Left renal cortex interstitium (tissue), 4 donors: ENCODE results near the gene ABCA3. TPM values are rescaled to one million over a fixed set of nuclear protein-coding genes. Genes with fewer than 3 reads are reported as not detected.
A peak's percentile ranks its signal among the peaks of the same experiment; 100 is the strongest.
"Not testable (repeated sequence)": the region's sequence is repeated elsewhere in the genome, so short reads cannot be mapped to it uniquely, and the experiment has no call there.

Experiments
- DNase-seq, 4 donors: peaks; one replicate each; pipeline ENCODE4 v3.0.0-alpha.2; 2013; ENCODE audit warnings: low read depth in 4 of 4, low spot score in 2 of 4, missing footprints in 1 of 4
- polyA plus RNA-seq, 4 donors: library from polyadenylated mRNA; unstranded; fragments of 120-200 nt; gene quantifications; one replicate each; pipeline ENCODE4 v1.2.1, GENCODE V29; 2013; ENCODE audit not compliant: insufficient read length in 4 of 4

The ABCA3 gene
- 1 to 10 TPM; 5.1 to 6.9 (median 6.1) TPM for polyA plus RNA-seq

DNA sequence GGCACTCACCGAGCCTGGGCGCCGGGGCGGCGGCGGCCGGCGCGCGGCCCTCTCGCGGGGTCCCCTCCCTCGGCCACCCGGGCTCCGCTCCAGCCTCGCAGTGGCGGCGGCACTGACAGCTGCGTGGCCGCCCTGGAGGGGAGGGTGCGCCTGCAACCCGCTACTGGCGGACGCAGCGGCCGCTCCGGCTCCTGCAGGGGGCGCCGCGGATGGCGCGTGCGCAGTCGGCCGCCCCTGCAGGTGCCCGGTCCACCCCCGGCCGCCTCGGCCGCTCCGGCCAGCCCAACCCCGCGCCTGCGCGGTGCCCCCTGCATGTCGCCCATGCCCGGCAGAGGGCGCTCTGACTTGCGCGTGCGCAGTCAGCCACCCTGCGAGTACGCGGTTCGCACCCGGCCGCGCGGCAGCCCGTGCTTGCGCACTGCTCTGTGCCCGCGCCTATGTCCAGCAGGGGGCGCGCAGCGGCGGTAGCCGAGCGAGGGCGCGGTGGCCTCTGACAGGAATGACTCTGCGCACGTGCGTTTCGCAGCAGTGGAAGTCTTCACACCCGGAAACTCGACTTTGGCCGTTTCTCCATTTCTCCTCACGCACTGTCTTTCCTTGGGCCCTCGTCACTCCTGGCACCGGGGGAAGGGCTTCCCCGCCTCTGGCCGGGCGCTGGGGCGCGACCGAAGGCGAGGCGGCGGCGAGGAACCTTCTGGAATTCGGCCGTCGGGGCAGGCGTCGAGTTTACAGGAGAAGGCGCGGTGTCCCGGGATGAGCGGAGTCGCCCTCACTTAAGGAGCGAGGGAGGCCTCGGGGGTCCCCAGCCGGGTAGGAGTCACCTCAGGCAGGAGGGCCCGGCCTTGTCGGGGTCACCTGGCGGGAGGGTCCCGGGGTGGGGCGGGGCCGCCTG lies at the start of gene ABCA3:
Gene ABCA3, minus strand, starts transcription at position 165 of the 892 bp plus-strand sequence. CDS start 14,262 bp downstream, outside the sequence.
- peak; percentile 84 to 92 (median 88) for DNase-seq

DNA sequence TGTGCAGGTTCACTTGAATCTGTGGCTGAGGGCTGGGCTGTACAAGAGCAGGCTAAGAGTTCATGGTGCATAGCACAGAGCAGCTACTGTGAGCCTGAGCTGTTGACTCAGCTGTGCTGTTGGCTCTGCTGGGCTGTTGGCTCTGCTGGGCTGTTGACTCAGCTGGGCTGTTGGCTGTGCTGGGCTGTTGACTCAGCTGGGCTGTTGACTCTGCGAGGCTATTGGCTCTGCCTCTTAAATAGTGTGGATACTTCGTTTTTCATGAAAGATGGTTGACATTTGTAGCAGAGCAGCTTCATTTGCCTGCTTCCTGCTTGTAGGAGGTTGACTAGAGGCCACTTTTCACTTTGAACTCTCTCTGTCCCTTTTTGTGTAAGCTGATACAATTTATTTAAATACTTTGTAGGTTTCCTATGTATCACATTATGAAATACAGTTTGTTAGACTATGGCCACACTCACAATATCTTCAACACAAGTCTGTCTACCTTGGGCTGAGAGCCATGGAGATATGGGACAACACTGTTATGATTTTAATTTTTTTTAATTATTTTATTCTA lies 48.4 kb upstream of the ABCA3 start:
- no peak for DNase-seq

DNA sequence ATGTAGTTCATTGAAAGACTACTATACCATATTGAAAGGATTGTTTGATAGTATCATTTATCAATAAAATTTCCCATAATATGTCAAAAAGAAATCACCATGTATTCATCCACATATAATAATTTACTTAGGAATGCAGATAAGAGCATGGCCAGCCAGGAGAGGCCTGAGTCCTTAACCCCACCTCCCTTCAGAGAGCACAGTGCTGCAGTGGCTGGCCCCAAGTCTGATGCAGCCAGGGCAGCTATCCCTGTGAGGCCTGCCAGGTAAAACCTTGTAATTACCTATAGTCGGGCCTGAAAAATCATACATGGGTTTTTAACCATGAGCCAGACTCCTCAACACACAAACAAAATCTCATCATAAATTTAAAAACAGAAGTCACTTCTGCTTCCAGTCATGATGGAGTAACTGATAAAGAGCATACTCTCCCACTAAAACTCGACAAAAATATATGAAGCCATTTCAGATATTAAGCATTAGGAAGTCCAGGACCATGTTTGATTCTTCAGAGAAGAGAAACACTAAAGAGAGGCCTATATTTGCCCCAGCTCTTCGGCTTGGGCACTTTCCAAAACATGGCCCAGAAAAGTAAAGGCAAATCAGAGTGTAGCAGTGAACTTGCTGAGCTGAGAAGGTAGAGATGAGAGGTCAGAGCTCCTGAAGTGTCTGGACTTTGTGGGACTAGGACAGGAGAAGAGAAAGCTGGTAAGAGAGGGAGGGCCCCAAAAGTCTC lies 47.8 kb upstream of the ABCA3 start:
- DNase-seq: no peak

DNA sequence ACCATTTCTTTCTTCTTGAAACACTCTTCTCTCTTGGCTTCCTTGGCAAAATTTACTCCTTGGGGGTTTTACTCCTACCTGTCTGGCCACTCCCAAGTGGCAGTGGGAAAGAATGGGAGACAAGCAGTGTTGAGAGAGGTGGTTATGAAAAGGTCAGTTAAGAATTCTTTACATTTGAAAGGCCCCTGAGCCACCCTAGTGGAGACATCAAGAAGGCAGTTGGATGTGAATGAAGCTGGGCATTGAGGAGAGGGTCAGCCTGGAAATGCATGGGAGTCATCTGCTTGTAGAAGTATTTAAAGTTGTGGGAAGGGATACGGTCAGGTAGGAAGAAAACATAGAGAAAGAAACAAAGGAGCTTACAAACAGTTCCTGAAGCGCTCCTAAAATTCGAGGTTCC lies 46.5 kb upstream of the ABCA3 start:
- DNase-seq: no peak

DNA sequence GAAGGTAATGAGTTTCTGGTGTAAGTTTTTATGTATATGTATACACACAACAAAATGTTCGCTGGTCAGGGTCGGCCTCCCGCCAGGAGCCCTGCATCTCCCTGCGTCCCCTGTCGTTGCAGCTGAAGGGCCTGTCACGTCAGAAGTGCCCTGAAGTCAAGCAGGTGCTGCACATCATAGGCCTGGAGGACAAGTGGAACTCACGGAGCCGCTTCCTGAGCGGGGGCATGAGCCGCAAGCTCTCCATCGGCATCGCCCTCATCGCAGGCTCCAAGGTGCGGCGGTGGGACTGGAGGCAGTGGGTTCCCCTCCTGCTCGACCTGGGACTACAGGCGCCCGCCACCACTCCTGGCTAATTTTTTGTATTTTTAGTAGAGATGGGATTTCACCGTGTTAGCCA lies 45.5 kb upstream of the ABCA3 start:
- DNase-seq: not testable (repeated sequence)

DNA sequence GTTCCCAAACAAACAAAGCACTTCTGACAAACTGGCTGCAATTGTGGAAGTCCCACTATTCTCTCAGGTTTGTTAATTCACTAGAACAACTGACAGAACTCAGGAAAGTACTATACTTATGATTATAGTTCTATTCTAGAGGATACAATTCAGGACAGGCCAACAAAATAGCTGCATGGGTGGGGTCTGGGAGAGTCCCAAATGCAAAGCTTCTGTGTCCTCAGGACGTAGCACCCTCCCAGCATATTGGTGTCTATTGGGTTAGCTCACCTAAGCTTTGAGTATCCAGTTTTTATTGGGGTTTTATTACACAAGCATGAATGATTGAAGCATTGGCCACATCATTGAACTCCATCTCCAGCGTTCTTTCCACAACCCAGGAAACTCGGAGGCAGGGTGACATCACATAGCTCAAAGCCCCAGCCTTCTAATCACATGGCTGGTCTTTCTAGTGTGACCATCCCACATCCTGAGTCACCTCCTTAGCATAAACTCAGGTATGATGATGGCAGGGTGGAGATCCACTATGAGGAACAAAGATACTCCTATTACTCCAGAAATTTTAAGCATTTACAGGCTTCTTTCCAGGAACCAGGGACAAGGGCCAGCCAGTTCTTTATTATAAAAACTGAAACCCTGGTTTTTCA lies 44.8 kb upstream of the ABCA3 start:
- DNase-seq: no peak

DNA sequence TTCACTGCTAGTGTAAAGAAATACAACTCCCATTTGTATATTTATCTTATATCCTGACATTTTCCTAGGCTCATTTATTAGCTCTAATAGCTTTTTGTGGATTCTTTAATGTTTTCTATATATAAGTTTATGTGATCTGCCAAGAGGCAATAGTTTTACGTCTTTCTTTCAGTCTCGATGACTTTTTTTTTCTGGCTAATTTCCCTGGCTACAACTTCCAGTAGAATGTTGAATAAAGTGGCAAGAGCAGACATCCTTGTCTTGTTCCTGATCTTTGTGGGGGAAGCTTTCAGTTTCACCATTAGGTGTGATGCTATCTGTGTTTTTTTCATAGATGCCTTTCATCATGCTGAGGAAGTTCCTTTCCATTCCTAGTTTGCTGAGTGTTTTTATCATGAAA lies 43.9 kb upstream of the ABCA3 start:
- DNase-seq: no peak

DNA sequence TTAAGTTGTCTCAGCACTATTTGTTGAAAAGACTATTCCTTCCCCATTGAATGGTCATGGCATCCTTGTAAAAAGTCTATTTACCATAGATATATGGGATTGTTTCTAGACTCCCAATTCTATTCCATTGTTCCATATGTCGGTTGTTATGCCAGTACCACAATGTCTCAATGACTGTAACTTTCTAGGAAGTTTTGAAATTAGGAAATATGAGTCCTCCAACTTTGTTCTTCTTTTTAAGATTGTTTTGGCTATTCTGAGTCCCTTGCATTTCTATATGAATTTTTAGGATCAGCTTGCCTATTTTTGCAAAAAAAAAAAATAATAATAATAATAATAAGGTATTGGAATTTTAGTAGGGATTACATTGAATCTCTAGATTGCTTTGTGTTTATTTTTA lies 43.0 kb upstream of the ABCA3 start:
- DNase-seq: no peak

DNA sequence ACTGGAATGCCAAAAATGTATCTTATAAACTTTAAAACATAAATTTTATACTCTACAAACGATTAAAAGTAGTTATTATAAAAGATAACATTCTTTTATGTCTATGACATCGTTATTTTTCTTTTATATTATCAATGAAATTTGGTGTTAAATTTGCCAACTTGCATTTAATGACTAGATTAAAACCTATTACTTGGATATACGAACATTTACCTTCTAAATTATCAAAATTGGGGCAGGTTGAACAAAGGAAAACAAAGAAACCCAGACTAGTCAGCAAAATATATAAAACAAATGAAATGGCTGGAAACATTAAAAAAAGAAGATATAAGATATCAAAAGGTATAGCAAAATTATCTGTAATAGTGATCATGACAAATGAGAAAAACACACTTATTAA lies 34.1 kb upstream of the ABCA3 start:
- DNase-seq: no peak

DNA sequence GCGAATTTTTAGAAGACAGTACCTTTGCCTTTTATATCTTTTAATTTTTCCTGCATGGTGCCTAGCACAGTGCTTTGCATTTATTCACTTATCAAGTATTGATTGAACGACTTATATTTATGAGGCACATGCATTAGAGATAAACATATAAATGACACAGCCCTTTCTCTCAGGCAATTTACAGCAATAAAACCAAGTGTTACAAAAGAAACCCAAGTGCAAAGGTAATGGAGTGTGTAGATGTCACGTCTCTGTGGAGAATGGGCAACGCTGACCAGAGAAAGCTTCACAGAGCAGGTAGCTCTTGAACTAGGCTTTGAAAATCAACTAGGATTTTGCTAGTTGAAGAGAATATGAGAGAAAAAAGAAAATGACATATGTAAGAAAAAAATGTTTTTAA lies 32.6 kb upstream of the ABCA3 start:
- DNase-seq: no peak

DNA sequence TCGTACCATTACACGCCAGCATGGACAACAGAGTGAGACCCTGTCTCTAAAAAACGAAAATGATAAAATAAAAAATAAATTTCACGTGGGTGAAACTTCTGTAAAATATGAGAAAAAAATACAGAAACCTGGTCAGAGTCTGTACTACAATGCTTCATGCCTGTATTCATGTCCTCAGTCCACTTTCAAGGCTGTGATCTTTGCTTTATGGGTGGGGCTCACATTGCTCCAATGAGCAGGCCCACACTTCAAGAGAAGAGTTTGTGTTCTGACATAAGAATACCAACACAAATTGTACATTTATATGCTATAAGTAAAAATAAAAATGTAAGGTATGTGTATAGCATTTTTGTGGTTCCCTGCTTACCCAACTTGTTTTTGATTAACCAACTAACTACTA lies 32.2 kb upstream of the ABCA3 start:
- DNase-seq: no peak

DNA sequence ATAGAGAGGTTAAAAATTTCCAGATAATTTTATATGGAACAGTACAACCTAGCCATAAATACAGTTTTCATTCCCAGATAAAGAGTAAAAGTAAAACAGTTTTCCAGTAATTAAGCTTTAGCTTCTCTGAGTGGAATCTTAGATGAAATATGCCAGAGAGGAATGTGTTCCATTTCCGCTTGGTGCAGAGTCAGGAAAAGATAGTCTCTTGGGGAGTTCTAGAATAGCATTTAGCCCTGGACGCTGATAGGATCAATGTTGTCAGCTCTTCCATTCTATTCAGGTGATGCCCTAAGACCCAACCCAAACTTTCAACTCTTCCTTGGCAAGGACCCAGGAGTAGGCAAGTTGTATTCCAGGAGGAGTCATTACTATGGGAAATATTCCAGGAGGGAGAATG lies 30.9 kb upstream of the ABCA3 start:
- no peak for DNase-seq

DNA sequence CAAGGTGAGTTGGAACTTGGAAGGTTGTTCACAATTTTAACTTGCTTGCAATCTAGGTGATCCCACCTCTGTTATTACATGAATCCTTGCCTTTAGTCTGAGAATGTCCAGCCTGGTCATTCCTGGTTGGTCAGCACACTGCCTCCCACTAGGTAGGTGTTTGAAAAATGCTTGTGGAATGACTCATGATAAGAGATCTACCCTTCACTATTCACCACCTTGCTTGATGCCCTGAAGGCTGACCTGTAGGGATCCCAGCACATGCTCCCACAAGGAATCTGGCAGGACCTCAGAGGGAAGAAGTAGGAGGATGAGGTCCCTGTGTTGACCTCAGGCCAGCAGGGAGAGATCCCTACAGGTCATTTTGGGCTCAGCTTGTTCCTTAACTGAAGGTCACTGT lies 30.2 kb upstream of the ABCA3 start:
- DNase-seq: no peak

DNA sequence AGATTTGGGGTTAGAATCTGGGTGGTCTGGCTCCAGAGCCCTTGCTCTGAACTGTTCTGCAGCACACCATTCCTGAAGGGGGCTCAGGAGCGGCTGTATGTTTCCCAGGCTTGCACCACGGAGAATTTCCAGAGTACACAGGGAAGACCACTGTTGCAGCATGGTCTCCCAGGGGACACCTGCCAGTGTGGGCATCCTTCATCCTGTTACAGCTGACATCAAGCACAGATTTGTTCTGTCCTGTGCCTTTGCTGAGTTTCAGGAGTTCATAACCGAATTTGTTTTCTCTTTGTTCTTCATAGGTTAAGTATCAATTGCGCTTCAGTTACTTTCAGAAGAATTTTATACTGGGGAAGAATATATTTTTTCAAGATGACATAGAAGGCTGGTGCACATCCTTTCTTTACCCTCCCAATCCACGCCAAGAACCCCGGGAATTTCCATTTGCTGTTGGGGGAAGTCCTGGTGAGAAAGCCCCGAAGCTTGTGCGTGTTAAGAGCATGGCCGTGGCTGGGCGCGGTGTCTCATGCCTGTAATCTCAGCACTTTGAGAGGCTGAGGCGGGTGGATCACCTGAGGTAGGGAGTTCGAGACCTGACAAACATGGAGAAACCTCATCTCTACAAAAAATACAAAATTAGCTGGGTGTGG lies 26.3 kb upstream of the ABCA3 start:
- no peak for DNase-seq

DNA sequence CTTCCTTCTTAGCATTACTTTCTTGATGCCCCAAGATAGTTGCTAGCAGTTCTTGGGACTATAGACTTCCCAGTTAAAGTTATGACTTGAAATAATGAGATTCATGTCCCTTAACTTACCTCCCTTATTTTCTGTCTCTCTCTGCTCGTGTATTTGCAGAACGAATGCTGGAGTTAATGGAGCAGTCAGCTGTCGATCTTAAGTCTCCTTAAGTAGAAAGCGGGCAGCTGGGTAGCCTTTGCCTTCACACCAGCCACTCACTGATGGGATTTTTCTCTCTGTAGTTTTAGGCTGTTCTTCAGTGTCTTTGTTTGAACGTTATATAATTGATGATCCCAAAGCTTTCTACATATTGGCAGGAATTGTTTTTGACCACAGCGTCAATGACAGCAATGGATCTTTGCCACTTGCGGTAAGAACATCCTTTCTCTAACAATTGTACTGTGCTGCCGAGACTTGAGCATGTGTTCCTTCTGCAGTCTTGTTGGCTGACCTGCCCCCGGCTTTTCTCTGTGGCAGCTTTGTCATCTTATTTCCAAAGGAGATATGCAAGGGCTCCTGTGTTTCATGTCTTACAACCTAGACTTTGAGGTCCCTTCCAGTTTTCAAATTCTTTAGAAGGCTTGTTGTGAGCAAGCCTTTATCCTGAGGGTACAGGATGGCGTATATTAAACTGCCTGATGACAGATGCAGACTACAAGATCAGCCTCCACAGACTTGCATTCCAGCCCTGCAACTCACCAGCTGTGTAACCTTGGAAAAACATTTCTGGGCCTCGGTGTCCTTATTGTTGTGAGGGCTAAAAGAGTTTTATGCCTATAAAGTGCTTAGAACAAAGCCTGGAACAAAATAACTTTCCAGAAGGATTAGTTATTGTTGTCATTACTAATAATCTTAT lies 25.1 kb upstream of the ABCA3 start:
- DNase-seq: no peak

DNA sequence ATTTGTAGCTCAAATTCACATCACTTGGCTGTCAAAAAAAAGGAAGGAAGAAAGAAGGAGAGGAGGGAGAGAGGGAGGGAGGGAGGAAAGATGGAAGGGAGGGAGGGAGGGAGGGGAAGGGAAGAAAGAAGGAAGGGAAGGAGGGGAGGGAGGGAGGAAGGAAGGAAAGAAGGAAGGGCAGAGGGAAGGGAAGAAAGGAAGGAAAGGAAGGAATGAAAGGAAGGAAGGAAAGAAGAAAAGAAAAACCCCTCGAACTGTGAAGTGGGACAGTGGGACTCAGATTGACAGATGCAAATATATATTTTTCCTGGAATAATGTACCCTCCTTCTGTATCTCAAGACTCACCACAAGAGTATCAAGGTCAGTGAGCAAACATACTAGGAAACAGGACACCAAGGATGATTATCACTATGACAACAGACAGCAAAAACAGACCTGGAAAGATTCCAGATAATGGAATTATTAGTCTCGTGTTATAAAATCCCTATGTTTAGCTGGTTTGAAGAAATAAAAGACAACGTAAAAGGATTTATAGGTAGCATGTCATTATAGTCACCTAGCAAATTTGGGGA lies 24.2 kb upstream of the ABCA3 start:
- DNase-seq: no peak

DNA sequence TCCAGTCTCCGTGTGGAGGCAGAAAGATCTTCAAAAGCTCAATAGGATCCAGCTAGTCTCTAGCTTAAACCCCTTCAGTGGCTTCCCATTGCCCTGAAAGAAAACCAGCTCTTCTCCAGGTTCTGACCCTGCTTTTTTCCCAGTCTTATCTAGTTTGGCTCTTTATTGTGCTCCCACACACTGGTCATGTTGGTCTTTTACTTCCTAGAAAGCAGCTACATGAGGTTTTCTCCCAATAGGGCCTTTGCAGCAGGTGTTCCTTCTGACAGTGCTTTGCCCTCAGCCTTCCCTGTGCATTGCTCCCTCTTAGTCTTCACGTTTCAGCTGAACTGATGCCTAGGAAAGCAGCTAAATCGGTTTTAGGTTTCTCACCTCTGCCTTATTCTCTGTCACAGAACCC lies 21.7 kb upstream of the ABCA3 start:
- no peak for DNase-seq

DNA sequence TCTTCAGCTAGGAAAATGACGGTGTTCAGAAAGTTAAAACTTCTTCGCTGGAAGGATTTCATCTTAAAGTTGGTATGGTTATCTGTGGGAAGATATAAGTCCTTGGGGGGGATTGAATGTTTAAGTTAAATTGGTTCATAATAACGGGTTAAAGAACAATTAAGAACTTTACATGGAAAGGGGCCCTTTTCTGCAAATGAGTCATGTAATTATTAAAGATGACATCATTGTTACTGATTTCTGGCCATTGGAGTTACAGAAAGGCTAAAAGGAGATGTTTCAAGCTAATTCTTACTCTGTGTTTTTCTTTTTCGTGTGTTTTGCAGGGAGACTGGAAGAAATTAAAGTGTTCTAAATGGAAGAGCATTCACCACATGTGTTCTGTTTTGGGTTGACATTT lies 20.6 kb upstream of the ABCA3 start:
- no peak for DNase-seq

DNA sequence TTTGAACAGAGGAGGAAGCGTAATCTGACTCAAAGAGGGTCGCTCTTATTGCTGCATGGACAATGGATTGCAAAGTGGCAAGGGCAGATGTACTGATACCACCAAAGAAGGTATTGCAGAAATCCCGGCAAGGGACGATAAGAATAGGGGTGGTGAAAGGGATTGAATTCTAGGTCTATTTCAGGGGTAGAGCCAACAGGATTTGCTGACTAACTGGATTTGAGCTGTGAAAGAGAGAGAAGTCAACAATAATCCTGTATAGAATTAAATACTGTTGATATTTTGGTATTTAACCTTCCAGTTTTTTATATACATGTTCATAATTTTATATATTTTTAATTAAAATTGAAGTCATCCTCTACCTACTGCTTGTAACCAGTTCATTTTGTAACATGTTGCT lies 19.4 kb upstream of the ABCA3 start:
- DNase-seq: no peak
